ENCODE measurements around the gene MYBPC2.

DNA sequence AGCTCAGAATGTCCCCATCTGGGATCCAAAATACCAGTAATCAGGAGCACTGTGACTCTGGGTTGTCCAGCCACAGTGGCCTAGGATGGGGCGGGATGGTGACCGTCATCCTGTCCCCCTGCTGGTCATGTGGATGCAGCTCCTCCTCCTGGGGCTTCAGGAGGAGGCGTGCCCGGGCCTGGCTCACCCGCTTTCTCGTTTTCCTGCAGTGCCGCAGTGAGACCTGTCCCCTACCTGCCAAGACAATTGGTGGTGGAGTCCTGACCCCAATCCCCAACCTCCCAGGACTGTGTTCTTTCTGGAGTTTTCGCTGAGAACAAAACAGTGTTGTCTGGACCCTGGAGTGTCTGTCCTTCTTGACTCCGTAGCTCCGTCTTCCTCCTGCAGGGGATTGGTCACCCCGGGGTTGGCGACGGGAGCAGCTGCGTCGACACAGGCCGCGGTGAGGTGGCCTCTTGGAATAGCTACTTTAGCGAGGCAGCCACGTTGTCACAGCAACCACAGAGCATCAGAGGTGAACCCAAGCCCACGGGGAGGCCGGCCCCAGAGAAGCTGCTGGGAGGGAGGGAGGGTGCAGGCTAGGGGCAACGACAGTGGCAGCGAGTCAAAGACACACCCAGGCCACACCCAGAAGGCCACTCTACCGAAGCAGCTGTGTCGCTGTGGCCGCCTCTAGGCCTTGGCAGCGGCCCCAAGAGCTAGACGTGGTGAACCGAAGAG is 33.5 kb downstream of the MYBPC2 start:
- TF ChIP-seq TAF1 (IDR thresholded peaks at IDR 0.05; ENCODE audit: borderline replicate concordance, insufficient read depth, low read length) (no peak), FOXP2 (optimal IDR thresholded peaks at IDR 0.05; ENCODE audit: borderline replicate concordance, extremely low read depth, extremely low read length, insufficient read depth) (no peak), POLR2AphosphoS5 (IDR thresholded peaks at IDR 0.05; ENCODE audit: low read depth, low read length) (no peak)
- TF ChIP-seq, protein P1, sequence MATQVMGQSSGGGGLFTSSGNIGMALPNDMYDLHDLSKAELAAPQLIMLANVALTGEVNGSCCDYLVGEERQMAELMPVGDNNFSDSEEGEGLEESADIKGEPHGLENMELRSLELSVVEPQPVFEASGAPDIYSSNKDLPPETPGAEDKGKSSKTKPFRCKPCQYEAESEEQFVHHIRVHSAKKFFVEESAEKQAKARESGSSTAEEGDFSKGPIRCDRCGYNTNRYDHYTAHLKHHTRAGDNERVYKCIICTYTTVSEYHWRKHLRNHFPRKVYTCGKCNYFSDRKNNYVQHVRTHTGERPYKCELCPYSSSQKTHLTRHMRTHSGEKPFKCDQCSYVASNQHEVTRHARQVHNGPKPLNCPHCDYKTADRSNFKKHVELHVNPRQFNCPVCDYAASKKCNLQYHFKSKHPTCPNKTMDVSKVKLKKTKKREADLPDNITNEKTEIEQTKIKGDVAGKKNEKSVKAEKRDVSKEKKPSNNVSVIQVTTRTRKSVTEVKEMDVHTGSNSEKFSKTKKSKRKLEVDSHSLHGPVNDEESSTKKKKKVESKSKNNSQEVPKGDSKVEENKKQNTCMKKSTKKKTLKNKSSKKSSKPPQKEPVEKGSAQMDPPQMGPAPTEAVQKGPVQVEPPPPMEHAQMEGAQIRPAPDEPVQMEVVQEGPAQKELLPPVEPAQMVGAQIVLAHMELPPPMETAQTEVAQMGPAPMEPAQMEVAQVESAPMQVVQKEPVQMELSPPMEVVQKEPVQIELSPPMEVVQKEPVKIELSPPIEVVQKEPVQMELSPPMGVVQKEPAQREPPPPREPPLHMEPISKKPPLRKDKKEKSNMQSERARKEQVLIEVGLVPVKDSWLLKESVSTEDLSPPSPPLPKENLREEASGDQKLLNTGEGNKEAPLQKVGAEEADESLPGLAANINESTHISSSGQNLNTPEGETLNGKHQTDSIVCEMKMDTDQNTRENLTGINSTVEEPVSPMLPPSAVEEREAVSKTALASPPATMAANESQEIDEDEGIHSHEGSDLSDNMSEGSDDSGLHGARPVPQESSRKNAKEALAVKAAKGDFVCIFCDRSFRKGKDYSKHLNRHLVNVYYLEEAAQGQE (IDR thresholded peaks at IDR 0.05; ENCODE audit: insufficient read depth in 1 of 2, low read depth in 2 of 2, low read length in 2 of 2): no peak
